Endometrium (tissue), 2 donors: ENCODE measurements around the gene P3H4.

Source experiments
- FAIRE-seq: peaks from 2 replicates; lab custom pipeline; 2012; peaks lifted over from hg19 to GRCh38; lab: Jason Lieb, UNC
- donor health status: control.
- donor health status: control.

Gene P3H4

DNA sequence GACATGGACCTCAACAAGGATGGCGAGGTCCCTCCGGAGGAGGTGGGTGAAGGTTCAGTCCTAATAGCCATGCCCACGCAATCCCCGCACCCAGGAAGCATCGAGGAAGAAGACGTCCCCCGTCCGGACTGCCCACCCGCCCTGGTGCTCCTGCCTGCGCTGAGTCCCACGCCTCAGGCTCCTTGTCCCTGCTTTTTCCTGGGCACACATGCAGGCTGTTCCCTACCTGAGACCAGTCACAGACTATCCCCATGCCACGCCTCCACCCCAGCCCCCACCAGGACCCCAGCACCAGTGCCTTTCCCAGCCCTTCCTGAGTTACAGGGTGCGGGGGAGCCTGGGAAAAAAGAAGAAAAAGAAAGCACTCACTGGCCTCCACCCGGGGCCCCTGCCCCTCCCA is 10.0 kb upstream of the P3H4 start:
- FAIRE-seq, result no peak

DNA sequence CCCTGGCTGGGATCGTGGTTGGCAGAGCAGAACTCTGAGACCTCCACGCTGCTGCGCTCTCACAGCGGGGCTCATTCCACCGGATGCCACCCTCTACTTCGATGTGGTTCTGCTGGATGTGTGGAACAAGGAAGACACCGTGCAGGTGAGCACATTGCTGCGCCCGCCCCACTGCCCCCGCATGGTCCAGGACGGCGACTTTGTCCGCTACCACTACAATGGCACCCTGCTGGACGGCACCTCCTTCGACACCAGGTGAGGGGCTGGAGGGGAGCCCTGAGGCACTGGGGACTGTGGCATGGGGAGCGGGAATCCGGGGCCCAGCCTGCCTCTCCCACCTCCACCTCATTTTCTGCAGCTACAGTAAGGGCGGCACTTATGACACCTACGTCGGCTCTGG is 6.3 kb upstream of the P3H4 start:
- FAIRE-seq, result no peak

DNA sequence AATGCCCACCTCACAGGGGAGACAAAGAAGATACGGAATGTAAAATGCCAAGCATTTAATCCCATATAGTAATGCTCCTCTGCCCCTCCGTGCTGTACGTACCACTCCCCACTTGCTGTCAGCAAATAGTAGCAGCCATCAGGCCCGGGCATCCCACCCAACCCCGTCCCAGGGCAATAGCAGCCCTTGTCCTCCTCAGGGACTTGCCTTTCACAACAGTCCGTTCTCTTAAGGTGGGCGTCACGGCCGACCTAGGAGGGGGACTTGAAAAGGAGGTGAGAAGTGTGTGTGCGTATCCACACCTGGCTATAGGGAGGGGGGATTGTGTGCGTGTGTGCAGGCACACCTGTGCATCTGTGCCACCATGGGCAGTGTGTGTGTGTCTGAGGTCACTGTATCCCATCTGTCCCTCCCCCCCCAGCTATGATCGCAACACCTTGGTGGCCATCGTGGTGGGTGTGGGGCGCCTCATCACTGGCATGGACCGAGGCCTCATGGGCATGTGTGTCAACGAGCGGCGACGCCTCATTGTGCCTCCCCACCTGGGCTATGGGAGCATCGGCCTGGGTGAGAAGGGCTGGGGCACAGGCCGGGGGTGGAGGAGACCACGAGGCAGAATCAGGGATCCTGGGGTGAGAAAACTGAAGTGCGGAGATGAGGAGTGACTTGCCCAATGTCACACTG is 5.0 kb upstream of the P3H4 start:
- no peak for FAIRE-seq

DNA sequence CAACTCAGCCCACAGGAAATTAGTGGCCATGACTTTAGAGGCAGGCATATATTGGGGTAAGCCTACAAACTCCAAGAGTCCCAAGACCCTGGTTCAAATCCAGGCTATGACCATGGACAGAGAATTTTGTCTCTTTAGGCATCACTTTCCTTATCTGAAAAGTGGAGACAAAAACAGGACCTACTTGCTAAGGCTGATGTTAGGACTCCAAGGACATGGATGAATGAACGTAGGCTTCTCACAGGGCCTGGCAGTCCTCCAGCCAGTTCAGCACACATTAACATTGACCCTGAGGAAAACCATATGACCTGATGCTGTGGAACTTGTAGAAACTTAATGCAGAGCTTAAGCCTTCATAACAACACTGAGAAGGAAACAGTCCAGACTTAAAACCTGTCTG is 2.4 kb upstream of the P3H4 start:
- no peak for FAIRE-seq

DNA sequence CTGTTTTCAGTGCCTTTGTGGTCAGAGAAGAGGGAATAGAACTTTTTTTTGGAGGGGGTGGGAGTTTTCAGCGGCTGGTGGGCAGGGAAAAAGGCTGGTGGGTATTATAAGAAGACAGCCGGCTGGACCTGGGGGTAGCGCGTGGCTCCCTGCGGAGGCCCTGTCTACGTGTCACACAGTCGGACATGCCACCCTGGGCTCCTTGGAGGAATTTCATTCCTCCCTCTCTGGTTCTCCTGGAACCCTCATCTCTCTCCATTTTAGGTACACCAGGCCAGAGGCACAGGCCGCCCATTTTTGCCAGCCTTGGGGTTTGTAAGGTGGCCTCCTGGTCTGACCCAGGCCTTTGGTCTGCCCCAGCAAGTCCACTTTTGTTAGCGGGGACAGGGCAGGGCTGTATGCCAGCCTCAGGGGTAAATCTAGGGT is 2.0 kb upstream of the P3H4 start:
- FAIRE-seq, result no peak

DNA sequence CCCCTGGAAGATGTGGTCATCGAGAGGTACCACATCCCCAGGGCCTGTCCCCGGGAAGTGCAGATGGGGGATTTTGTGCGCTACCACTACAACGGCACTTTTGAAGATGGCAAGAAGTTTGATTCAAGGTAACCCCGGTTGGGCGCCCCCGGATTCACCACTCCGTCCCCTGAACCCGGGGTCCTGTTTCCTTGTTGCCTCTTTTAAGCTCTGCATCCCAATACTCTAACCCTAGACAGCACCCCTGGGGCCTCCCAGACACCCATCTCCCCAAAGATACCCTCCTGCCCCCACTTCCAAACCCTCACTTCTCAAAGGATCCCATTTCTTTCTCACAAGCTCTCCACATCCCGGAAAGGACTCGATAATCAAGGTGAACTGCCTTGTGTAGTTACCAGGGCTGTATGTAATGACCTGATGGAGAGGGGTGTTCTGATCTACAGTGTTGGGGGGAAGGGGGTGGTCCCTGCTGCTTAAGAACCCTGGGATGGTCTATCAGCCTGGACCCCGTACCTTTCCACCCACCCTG is 1.5 kb upstream of the P3H4 start:
- FAIRE-seq, result no peak

DNA sequence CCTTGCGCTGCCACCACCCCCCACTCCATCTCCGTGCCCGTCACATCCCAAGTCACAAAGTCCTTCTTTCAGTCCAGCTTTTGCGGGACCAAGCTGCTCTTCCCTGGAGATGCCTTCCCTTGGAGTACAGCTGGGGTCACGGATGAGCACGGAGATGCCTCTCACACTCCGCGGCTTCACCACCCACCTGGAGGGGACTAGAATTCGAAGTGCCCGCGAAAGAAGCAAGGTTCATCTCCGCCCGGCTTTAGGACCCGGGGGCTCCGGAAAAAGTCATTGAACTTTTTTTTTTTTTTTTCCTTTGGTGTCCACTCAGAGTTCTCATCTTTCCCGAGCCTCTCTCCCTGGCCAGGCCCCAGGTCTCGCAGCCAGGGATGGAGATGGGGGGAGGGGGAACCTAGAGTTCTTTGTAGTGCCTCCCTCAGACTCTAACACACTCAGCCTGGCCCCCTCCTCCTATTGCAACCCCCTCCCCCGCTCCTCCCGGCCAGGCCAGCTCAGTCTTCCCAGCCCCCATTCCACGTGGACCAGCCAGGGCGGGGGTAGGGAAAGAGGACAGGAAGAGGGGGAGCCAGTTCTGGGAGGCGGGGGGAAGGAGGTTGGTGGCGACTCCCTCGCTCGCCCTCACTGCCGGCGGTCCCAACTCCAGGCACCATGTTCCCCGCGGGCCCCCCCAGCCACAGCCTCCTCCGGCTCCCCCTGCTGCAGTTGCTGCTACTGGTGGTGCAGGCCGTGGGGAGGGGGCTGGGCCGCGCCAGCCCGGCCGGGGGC is 817 bp upstream of the P3H4 start, which contains the start of gene FKBP10:
Gene FKBP10, plus strand, starts transcription at position 624 of the 771 bp plus-strand sequence. Its CDS starts 31 bp downstream, at position 655.
- FAIRE-seq, result no peak

DNA sequence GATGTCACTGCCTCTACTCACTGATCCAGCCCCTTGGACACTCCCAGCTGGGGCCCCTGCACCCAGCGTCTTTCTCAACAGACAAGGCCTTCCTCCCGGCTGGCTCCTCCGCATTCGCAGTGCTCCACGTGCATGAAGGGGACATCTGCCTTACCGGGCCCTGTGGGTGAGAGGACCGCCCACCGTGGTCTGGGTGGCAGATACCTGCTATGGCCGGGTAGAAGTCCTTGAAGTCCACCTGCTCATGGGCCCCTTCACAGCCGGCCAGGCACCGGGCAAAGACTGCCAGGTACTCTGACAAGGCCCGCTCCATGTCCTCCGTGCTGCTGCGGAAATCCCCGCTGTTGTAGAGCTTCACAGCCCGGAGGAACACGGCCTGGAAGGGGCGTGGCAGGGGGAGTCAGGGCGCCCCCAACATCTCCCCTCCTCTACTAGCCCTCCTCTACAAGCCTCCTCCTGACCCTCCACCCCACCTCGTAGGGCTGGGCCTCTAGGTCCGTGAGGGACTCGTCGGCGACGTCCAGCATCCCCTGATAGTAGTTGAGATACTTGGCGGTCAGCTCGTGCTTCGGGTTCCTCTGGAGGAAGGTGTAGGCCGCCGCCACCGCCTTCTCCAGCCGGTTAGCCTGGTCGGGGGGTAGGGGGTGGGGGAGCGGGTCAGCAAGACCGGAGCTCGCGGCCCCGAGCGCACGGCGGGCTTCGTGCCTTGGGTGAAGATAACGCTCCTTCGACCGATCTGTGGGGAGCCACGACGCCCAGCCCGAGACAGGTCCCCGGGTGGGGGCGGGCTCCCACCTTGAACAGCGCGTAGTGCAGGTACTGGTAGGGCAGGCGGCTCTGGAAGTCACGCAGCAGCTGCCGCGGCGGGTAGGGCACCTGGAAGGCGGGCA is 845 bp downstream of the P3H4 start:
- no peak for FAIRE-seq

DNA sequence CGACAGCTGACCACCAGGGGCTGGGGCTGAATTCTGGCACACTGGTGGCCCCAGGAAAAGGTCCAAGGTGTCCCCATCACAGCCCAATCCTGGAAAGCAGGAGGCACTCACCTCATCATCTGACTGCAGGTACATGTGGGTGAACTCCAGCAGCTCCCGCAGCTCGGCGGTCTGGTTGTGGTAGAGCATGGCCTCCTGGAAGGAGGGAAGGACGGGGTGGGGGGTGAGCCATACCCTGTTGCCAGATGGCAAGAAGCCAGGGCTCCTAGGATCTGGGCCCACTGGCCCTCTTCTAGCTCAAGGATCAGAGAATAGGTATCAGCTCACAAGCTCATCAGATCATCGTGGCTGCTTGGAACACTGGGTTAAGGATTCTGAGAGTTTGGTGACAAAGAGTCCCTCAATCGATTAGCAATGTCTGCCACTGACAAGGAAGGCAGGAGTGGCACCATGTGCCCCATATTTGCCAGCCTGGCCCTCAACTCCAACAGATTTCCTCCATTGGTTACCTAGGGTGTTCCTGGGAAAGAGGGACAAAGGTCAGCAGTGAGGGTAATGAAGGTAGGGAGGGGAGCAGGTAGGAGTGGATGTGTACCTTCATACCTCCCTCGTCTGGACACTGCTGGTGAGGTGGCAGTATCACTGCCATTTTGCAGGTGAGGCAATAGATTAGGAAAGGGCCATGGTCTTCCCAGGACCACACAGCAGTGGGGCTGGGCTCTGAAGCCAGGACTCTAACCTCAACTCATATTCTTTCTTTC is 4.9 kb downstream of the P3H4 start:
- no peak for FAIRE-seq

DNA sequence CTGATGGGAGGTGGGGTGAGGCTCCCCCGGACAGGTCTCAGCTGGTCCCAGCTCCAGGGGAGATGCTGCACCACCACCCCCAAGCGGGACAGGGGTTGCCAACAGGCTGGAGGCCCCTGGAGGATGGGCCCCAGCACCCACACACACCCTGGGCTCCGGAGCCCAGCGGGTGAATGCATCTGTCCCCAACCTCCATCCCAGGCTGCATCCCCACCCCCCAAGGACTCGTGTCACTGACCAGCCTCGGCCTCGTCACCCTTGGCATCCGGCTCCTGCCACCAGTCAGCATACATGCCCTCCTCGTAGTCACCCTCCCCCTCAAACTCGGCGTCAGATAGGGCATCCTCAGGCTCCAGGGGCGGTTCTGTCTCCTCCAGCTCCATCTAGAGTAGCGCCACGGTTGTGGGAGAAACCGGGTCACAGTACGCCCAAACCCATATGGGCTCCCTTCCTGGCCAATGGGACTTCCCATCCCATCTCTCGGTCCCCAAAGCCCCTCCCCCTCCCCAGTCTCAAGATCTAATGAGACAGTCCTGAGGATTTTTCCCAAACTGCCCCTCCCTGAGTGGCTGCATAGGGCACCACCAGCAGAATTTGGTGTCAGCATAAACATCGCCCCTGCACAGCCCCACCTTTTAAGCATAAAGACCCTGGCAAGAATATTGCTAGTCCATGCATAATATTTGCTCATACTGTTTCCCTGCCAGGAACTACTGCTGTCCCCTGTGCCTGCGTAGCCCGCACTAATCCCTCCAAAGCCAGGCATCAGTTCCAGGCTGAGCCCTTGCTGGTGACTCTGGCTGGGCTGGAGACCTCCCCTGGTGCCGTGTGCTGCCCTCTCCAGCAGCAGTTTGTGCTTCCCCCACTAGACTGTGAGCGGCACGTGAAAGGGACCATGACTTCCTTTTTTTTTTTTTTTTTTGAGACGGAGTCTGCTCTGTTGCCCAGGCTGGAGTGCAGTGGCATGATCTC is 8.4 kb downstream of the P3H4 start:
- no peak for FAIRE-seq

DNA sequence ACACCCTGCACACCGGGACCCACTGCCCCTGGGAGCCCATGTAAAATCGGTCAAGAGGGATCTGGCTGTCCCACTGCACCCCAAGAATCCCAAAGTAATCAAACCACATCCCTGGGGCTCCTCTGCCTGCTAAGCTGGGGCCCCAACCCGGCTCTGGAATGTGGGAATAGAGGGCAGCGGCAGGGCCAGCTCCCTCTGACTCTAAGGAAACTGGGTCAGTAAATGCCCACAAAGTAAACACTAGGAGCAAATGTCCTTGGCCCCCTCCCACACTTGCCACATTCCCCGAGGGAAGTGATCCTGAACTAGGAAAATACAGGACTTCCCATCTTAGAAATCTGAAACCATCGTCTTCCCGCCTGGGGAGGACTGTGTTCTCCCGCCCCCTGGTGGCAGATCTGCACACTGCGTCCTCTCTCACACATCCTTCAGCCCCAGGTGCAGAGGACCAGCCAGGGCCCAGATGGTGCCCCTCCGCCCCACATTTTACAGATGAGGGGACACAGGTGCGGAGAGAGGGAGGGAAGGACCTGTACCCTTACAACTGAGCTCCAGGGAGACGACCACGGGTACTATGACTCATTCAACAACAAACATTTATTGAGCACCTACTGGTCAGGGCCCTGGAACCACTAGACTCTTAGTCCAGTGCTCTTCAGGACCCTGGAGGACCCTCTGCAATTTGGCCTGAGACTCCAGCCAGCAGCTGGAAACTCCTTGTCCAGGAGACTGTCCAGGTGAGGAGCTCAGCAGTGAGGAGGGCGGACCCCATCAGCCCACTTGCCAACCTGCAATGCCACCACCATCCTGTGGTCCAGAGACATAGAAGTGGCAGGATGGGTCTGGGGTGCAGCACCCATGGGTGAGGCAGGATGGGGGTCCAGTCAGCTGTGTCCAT is 10.1 kb downstream of the P3H4 start:
- peak; percentile 55 for FAIRE-seq

DNA sequence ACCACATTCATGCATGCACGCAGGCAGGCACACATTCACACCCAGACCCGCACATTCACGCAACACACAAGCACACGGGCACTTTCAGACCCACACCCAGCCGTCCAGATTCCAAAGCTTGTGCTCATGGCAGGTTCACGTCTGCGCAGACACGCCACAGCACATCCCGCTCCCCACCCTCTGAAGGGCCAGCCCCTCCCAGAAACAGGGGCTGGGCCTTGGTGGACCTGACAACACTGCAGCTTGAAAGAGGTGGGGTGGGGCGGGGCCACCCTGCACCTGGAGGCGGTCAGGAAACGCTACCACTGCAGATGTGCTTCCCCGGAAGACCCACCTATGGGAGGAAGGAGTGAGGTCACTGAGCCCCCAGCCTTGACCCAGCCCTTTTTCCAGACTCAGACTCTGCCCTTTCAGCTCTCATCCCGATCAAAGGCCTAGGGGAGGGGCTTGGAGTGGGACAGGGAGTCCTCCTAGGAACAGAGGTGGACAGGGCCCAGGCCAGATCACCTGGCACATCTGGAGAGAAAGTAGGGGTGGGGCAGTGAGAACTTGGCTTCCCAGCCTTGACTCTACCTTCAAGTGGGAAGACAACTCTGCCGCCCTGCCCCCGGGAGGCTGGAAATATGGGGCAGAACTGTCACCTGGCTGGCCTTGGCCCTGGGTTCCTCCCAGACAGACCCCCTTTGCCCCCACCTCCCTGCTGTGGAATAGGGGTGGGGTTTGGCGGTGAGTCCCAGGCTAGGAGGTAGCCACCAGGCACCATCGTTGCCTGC is 11.0 kb downstream of the P3H4 start:
- FAIRE-seq, result no peak

DNA sequence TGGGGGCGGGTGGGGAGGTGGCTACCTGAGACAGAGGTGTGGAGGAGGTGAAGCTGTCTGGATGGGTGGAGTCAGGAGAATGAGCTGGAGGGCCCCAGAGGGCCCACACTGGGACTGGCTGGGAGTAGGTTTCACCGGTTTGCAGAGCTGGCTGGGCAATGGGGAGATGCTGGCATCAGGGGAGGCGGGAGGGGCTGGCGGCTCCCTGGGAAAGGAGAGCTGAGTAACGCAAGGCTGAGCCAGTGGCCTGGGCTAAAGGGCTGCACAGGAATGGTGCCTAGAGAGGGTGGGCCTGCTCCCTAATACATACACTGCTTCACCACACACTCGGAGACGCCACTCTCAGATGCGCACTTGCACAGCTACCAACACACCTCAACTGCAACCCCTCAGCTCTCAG is 12.4 kb downstream of the P3H4 start:
- no peak for FAIRE-seq

DNA sequence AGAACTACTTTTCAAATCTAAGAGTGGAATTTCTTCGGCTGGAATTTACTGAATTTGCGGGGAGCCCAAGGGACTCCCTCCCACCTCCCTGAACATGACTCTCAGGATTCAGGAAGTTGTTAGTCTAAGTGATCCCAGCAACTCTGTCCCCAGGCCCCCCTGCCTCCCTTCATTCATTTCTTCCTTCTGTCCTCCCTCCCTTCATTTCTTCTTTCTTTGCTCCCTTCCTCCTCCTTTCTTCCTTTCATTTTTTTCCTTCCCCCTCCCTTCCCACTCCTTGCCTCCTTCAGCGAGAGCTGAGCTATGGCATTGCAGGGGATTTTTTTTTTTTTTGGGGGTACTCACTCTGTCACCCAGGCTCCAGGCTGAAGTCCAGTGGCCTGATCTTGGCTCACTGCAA is 14.4 kb downstream of the P3H4 start:
- FAIRE-seq, result no peak

DNA sequence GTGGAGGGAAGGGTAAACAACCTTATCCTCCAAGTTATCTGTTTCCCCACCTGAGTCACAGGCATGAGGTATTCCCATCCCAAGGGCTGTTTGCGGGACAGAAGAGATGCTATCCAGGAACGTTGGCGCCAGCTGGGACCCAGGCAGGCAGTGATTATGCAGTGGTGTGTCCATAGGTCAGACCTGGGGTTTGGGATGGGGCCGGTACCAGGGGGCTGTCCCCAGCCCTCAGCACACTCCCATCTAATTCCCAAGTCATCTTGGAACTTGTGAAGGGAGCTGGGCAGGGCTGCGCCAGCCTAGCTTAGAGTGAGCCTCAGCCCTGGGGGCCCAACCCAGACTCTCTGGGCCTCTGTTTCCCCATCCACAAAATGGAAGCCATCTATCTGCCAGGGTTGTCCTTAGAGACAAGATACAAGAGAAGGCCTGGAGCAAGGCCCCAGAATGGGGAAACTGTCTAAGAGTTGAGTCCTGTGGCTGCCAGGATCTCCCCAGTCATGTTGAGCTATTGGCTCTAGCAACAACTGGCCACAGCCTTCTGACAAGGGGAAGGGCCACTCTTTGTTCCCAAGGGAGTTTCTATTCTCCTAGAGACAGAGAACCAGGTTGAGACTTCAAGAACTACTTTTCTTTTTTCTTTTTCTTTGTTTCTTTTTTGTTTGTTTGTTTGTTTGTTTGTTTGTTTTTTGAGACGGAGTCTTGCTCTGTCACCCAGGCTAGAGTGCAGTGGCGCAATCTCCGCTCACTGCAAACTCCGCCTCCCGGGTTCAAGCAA is 15.4 kb downstream of the P3H4 start:
- FAIRE-seq, result no peak

DNA sequence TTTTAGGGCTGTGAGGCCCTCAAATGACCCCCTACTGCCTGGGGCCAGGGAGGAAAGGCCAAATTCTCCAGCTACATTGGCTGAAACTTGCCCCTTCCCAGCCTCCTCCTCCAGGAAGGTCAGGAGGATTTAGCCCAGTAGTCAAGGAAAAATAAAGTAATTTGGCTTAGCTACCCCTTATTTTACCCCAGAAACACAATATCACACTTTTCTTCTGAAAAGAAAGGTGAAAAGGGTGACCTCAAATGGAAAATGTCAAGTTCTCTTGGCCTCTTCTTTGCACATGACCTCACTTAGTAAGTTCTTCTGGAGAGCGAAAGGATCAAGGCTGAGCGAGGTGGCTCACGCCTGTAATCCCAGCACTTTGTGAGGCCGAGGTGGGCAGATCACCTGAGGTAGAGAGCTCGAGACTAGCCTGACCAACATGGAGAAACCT is 17.2 kb downstream of the P3H4 start:
- FAIRE-seq, result no peak

DNA sequence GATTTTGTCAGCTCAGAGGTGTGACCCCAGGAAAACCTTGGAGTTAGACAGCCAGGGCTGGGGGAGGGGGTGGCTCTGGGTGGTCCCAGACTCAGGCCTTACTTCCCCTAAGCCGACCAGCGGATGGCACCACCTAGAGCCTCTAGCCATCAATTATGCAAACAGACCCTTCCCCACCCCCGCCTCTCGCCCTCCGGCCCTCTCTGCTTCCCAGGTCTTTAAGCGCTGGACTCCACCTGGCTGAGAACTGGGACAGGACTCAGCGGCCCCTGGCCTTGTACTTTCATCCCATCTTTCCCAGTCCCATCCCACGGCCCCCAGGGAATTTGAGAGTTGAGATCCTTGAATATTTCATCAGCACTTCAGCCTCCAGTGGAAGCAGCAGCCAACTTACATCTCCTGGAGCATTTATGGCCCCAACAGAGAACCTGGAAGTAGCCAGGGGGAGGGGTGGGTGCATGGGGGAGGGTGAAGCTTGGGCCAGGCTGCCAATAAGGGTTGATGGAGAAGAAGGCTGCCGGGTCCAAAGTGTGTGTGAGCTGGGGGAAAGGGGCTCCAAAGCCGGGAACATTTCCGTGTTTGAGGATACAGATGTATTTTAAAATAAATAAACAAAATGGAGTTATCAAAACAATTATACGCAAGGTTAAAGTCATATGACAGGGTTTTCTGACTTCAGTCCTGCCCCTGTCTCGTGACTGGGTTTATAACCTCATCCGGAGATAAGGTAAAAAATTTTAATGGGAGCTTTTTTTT is 17.8 kb downstream of the P3H4 start:
- no peak for FAIRE-seq
